ENCODE results near the gene SWAP70.
"Not testable (repeated sequence)": the region's sequence is repeated elsewhere in the genome, so short reads cannot be mapped to it uniquely, and the experiment has no call there.

DNA sequence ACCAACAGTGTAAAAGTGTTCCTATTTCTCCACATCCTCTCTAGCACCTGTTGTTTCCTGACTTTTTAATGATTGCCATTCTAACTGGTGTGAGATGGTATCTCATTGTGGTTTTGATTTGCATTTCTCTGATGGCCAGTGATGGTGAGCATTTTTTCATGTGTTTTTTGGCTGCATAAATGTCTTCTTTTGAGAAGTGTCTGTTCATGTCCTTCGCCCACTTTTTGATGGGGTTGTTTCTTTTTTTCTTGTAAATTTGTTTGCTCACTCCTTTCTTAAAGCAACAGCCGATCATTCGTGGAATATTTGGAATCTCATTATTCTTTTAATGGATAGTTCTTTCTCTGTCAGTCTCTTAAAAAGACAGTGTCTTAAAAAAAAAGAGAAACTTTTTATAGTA is 79.6 kb downstream of the SWAP70 start:
- TF ChIP-seq, protein P1, sequence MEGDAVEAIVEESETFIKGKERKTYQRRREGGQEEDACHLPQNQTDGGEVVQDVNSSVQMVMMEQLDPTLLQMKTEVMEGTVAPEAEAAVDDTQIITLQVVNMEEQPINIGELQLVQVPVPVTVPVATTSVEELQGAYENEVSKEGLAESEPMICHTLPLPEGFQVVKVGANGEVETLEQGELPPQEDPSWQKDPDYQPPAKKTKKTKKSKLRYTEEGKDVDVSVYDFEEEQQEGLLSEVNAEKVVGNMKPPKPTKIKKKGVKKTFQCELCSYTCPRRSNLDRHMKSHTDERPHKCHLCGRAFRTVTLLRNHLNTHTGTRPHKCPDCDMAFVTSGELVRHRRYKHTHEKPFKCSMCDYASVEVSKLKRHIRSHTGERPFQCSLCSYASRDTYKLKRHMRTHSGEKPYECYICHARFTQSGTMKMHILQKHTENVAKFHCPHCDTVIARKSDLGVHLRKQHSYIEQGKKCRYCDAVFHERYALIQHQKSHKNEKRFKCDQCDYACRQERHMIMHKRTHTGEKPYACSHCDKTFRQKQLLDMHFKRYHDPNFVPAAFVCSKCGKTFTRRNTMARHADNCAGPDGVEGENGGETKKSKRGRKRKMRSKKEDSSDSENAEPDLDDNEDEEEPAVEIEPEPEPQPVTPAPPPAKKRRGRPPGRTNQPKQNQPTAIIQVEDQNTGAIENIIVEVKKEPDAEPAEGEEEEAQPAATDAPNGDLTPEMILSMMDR (IDR thresholded peaks at IDR 0.05; ENCODE audit: low read depth, low read length, poor library complexity, severe bottlenecking) = not testable (repeated sequence)
- TF ChIP-seq EZH2phosphoT487 (IDR thresholded peaks at IDR 0.05; ENCODE audit: borderline replicate concordance, low read length) = not testable (repeated sequence)
